HepG2 (cell line): Measurements from ENCODE around the gene ISCA1. TPM values are rescaled to one million over a fixed set of nuclear protein-coding genes. Genes with fewer than 3 reads are reported as not detected.
A peak's percentile ranks its signal among the peaks of the same experiment; 100 is the strongest.

Source experiments
- ARHGAP35 ChIP-seq: sonication (generic); formaldehyde crosslinking; IDR thresholded peaks from 2 replicates; pipeline ENCODE4 v1.9.0; 2022; ENCODE audit warnings: mild to moderate bottlenecking, inconsistent platforms, moderate library complexity, missing genetic modification reagents, borderline replicate concordance
- CREM ChIP-seq, 2 experiments: sonication (generic) in 1 of 2; formaldehyde crosslinking in 1 of 2; IDR thresholded peaks; 2 replicates each; pipeline versions ENCODE4 v1.4.0 to v1.6.1; 2016 to 2020; ENCODE audit warnings: antibody characterized with exemption in 1 of 2, mild to moderate bottlenecking in 1 of 2, missing genetic modification reagents in 1 of 2
- GLI4 ChIP-seq: sonication (generic); formaldehyde crosslinking; IDR thresholded peaks from 2 replicates; pipeline ENCODE4 v1.5.1; 2020; ENCODE audit warnings: missing genetic modification reagents, mild to moderate bottlenecking, moderate library complexity, borderline replicate concordance
- HDAC2 ChIP-seq: sonication (generic); formaldehyde crosslinking; IDR thresholded peaks from 2 replicates; pipeline ENCODE4 v1.4.0; 2020; ENCODE audit warnings: missing genetic modification reagents
- KDM2A ChIP-seq: sonication (generic); formaldehyde crosslinking; IDR thresholded peaks from 2 replicates; pipeline ENCODE4 v1.4.0; 2020; ENCODE audit warnings: low read depth, missing genetic modification reagents, borderline replicate concordance
- TAF15 ChIP-seq: fragments of 200-400 bp; formaldehyde crosslinking; IDR thresholded peaks from one replicate; pipeline ENCODE4 v1.6.1; 2018; ENCODE audit warnings: mild to moderate bottlenecking, low read depth, low read length; ENCODE audit not compliant: poor library complexity, severe bottlenecking
- ZFAT ChIP-seq: sonication (generic); formaldehyde crosslinking; conservative IDR thresholded peaks from 2 replicates; pipeline ENCODE4 v1.8.1; 2023; ENCODE audit warnings: missing genetic modification reagents, inconsistent platforms
- ZNF777 ChIP-seq: sonication (generic); formaldehyde crosslinking; IDR thresholded peaks from 2 replicates; pipeline ENCODE4 v1.4.0; 2020; ENCODE audit warnings: missing genetic modification reagents
- polyA plus RNA-seq, 8 experiments: library from polyadenylated mRNA; depleted of rRNA in 3 of 8; stranded (reverse) in 7 of 8; unstranded in 1 of 8; fragments of >200 nt; fragmentation: Illumina TruSeq in 4 of 8; extraction: Trizol in 4 of 8; gene quantifications; 2 replicates each; pipeline versions ENCODE4 v1.2.1 to v1.2.3, GENCODE V29; 2011 to 2016; ENCODE audit warnings: low read depth in 4 of 8, missing spikeins in 1 of 8, mixed read lengths in 1 of 8; ENCODE audit not compliant: insufficient read depth in 1 of 8
- total RNA-seq, 5 experiments: library from RNA; depleted of rRNA; stranded (reverse); fragments of >200 nt; fragmentation: Illumina TruSeq; extraction: Trizol; gene quantifications; 2 replicates each; pipeline ENCODE4 v1.2.3, GENCODE V29; 2016; ENCODE audit warnings: low read depth in 1 of 5
- TF ChIP-seq, protein P1 (sequence below): sonication (generic); formaldehyde crosslinking; IDR thresholded peaks from 2 replicates; pipeline ENCODE4 v1.5.0; 2020; ENCODE audit warnings: missing genetic modification reagents
- TF ChIP-seq, protein P2 (sequence below): sonication (generic); formaldehyde crosslinking; IDR thresholded peaks from 2 replicates; pipeline ENCODE4 v1.5.0; 2020; ENCODE audit warnings: mild to moderate bottlenecking, missing genetic modification reagents, borderline replicate concordance
- TF ChIP-seq, protein P3 (sequence below): sonication (generic); formaldehyde crosslinking; IDR thresholded peaks from 2 replicates; pipeline ENCODE4 v1.8.1; 2023; ENCODE audit warnings: mild to moderate bottlenecking, missing genetic modification reagents
- TF ChIP-seq, protein P4 (sequence below): sonication (generic); formaldehyde crosslinking; IDR thresholded peaks from 2 replicates; pipeline ENCODE4 v1.5.0; 2020; ENCODE audit warnings: missing genetic modification reagents
- TF ChIP-seq, protein P5 (sequence below): sonication (generic); formaldehyde crosslinking; IDR thresholded peaks from 2 replicates; pipeline ENCODE4 v1.4.0; 2020; ENCODE audit warnings: missing genetic modification reagents
- TF ChIP-seq, protein P6 (sequence below): sonication (generic); formaldehyde crosslinking; IDR thresholded peaks from 2 replicates; pipeline ENCODE4 v1.5.0; 2020; ENCODE audit warnings: missing genetic modification reagents

ISCA1 gene
- total and polyA plus RNA-seq, 2 of the 13 experiments (the other 11 are each of a cell fraction or from before 2014, with no cell fraction given), result 29.2 to 40.9 TPM

DNA sequence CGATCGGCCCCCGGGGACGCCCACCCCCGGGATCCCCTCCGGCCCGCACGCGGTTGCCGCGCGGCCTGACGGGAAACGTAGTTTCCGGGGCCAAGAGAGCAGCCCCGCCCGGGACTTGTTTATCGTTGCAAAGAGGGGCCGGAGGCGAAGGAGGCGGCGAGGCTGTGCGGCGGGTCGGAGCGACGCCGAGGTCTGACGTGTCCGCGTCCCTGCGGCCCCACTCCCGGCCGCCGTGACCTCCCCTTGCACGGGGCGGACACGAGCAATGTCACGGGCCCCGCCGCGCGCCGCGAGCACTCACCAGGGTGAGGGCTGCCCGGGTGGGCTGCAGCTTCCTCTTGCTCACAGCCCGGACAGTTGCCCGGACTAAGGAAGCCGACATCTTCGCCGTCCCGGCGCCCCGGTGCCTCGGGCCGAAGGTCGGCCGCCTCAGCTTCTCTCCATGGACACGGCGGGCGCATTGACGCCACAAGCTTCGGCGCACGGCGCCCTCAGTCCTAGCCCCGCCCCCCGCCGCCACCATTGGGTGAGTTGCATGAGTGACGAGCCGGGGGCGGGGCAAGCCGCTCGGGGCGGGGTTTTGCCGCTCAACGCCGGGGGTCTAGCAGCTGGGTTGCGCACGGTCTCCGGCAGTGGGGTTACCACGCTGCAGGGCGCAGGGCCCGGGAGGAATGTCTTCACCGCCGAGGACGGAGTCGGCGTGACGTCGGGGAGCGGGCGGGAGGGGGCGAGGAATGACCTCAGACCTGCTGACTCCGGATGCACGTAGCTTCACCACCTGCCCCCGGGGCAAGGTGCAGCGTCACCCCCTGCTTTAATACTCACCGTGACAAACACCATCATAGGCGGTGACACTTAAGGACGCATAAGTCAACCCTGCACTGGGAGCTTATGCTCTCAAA is at the start of gene ISCA1 (continued):
- TF ChIP-seq, protein P1, sequence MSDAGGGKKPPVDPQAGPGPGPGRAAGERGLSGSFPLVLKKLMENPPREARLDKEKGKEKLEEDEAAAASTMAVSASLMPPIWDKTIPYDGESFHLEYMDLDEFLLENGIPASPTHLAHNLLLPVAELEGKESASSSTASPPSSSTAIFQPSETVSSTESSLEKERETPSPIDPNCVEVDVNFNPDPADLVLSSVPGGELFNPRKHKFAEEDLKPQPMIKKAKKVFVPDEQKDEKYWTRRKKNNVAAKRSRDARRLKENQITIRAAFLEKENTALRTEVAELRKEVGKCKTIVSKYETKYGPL (CRISPR knock-in tag), result no peak
- TF ChIP-seq, protein P2, sequence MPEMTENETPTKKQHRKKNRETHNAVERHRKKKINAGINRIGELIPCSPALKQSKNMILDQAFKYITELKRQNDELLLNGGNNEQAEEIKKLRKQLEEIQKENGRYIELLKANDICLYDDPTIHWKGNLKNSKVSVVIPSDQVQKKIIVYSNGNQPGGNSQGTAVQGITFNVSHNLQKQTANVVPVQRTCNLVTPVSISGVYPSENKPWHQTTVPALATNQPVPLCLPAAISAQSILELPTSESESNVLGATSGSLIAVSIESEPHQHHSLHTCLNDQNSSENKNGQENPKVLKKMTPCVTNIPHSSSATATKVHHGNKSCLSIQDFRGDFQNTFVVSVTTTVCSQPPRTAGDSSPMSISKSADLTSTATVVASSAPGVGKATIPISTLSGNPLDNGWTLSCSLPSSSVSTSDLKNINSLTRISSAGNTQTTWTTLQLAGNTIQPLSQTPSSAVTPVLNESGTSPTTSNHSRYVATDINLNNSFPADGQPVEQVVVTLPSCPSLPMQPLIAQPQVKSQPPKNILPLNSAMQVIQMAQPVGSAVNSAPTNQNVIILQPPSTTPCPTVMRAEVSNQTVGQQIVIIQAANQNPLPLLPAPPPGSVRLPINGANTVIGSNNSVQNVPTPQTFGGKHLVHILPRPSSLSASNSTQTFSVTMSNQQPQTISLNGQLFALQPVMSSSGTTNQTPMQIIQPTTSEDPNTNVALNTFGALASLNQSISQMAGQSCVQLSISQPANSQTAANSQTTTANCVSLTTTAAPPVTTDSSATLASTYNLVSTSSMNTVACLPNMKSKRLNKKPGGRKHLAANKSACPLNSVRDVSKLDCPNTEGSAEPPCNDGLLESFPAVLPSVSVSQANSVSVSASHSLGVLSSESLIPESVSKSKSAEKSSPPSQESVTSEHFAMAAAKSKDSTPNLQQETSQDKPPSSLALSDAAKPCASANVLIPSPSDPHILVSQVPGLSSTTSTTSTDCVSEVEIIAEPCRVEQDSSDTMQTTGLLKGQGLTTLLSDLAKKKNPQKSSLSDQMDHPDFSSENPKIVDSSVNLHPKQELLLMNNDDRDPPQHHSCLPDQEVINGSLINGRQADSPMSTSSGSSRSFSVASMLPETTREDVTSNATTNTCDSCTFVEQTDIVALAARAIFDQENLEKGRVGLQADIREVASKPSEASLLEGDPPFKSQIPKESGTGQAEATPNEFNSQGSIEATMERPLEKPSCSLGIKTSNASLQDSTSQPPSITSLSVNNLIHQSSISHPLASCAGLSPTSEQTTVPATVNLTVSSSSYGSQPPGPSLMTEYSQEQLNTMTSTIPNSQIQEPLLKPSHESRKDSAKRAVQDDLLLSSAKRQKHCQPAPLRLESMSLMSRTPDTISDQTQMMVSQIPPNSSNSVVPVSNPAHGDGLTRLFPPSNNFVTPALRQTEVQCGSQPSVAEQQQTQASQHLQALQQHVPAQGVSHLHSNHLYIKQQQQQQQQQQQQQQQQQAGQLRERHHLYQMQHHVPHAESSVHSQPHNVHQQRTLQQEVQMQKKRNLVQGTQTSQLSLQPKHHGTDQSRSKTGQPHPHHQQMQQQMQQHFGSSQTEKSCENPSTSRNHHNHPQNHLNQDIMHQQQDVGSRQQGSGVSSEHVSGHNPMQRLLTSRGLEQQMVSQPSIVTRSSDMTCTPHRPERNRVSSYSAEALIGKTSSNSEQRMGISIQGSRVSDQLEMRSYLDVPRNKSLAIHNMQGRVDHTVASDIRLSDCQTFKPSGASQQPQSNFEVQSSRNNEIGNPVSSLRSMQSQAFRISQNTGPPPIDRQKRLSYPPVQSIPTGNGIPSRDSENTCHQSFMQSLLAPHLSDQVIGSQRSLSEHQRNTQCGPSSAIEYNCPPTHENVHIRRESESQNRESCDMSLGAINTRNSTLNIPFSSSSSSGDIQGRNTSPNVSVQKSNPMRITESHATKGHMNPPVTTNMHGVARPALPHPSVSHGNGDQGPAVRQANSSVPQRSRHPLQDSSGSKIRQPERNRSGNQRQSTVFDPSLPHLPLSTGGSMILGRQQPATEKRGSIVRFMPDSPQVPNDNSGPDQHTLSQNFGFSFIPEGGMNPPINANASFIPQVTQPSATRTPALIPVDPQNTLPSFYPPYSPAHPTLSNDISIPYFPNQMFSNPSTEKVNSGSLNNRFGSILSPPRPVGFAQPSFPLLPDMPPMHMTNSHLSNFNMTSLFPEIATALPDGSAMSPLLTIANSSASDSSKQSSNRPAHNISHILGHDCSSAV (CRISPR knock-in tag), result no peak
- TF ChIP-seq TAF15, result peak; percentile 4
- TF ChIP-seq, protein P3, sequence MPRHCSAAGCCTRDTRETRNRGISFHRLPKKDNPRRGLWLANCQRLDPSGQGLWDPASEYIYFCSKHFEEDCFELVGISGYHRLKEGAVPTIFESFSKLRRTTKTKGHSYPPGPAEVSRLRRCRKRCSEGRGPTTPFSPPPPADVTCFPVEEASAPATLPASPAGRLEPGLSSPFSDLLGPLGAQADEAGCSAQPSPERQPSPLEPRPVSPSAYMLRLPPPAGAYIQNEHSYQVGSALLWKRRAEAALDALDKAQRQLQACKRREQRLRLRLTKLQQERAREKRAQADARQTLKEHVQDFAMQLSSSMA (CRISPR knock-in tag), result no peak
- TF ChIP-seq ARHGAP35 (CRISPR knock-in tag), result peak; percentile 75
- 0 out of 2 replicates have a peak, but pooled peaks have one; percentile 46 for TF ChIP-seq GLI4
- peak; percentile 69; the same call in 1 of the 2 replicates for TF ChIP-seq ZNF777
- TF ChIP-seq ZFAT (CRISPR knock-in tag), result no peak
- peak; percentile 15; the same call in 1 of the 2 replicates for TF ChIP-seq HDAC2
- TF ChIP-seq CREM (IDR thresholded peaks at IDR 0.05), result peak; percentile 74
- peak; percentile 4; the same call in 1 of the 2 replicates for TF ChIP-seq CREM (CRISPR knock-in tag; IDR thresholded peaks at IDR 0.05)
- TF ChIP-seq, protein P4, sequence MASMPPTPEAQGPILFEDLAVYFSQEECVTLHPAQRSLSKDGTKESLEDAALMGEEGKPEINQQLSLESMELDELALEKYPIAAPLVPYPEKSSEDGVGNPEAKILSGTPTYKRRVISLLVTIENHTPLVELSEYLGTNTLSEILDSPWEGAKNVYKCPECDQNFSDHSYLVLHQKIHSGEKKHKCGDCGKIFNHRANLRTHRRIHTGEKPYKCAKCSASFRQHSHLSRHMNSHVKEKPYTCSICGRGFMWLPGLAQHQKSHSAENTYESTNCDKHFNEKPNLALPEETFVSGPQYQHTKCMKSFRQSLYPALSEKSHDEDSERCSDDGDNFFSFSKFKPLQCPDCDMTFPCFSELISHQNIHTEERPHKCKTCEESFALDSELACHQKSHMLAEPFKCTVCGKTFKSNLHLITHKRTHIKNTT (CRISPR knock-in tag), result no peak
- TF ChIP-seq, protein P5, sequence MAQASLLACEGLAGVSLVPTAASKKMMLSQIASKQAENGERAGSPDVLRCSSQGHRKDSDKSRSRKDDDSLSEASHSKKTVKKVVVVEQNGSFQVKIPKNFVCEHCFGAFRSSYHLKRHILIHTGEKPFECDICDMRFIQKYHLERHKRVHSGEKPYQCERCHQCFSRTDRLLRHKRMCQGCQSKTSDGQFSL, result no peak
- TF ChIP-seq, protein P6, sequence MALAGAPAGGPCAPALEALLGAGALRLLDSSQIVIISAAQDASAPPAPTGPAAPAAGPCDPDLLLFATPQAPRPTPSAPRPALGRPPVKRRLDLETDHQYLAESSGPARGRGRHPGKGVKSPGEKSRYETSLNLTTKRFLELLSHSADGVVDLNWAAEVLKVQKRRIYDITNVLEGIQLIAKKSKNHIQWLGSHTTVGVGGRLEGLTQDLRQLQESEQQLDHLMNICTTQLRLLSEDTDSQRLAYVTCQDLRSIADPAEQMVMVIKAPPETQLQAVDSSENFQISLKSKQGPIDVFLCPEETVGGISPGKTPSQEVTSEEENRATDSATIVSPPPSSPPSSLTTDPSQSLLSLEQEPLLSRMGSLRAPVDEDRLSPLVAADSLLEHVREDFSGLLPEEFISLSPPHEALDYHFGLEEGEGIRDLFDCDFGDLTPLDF (CRISPR knock-in tag), result peak; percentile 33; the same call in 1 of the 2 replicates
- TF ChIP-seq KDM2A (CRISPR knock-in tag), result peak; percentile 52
